GM19438 (cell line): Measurements from ENCODE around the gene RPN2.

ENCODE experiments used
- ATAC-seq: cut with Tn5 transposase; IDR thresholded peaks from one replicate; pipeline ENCODE4 v1.9.1; 2021; ENCODE audit warnings: low read depth; ENCODE audit not compliant: unreplicated experiment

The RPN2 gene

DNA sequence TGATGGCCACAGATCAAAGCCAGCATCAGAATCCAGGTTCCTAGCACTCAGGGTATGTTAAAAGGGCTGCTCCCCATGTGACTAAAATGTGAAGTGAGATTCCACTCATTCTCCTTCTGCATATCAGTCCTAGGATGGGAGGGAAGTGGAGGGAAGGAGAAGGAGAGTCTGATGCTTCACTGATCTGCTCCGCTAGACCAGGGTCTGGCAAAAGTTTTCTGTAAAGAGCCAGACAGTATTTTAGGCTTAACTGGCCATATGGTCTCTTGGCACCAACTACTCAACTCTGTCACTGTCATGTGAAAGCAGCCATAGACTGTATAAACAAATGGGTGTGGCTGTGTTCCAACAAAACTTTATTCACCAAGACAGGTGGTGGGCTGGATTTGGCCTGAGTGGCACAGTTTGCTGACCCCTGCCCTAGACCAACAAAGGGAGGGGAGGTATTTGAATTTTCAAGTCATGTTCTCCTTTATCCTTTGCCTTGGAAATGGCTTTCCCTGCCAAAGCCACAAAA is 59.9 kb downstream of the RPN2 start:
- ATAC-seq: no peak

DNA sequence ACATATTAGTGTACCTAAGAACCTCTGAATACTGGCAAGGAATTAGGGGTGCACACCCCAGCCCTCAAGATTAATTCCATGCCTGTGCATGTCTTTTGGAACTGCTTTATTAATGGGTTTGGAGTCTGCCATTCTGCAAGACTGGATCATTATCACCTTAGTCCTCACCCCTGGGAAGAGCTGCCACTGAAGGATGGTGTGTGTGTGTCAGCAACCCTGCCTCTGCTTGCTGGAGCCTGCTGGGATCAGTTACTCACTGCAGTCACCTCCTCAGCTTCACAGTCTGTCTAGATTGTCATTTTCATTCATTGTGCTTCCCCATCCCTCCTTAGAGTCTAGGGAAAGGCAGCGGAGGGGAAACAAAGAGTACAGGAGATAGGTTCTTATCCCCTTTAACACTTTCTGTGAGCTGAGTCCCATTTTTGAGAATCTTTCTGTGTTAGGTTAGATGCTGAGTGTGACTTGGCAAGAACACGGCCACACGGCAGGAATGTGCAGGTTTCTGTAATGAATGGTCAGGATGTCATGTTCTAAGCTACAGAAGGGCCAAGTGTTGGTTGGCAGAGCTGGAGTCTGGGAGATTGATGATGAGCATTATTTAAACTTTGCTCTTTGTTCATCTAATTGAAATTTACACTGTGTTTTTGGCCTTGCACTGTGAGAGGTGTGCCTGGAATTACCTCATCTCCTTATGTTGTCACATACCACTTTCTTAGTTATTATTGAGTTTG is 61.4 kb downstream of the RPN2 start:
- ATAC-seq: no peak

DNA sequence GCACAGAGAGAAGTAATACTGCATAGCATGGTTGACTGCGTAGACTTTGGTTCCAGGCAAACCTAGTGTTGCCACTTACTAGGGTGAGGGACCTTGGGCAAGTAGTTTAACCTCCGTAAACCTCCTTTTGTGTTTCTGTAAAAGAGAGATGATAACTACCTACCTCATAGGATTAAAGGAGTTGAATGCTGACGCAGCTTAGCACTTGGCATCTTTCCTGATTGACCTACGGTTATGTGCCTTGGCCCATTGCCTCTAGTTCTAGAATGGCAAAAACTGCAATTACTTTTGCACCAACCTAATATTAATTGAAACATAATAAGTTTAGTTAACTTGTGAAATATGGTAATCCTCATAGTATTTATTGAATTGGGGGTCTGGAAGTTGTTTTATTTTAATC is 63.4 kb downstream of the RPN2 start:
- ATAC-seq: no peak

DNA sequence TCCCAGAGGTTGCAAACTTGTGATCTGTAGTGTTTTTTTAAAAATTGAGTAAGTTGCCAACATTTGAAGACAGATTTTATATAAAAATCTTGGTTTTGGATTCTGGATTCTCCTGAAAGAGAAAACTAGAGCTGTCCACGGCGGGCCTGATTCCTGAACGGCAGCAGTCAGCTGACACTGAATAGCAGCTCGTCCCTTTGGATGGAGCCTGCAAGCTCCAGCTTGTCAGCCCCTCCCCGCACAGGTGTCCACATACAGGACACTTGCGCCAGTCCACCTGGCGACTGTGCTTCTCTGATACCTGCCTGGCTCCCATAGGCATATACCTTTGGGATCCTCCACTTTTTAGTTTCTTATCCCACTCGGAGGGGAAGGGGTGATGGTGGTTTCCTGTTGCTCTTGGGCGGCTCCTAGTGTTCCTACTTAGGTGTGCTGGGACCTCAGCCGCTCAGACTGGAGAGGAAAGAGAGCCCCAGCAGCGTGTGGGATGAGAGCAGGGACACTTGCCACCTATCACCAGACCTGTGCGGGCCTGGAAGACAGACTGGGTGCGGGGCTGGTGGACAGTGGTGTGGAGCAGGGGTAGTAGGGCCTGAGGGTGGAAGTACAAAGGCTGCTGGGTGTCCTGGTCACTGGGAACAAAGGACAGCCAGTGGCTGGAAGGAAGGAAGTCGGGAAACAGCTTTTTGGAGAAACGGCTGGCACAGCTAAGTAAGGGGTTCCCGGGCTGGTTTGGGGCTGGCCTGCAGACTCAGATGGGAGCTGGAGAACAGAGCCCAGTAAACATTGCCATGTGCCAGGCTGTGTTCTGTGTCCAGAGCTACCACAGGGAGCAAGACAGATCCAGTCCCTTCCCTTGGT is 64.2 kb downstream of the RPN2 start:
- ATAC-seq: no peak

DNA sequence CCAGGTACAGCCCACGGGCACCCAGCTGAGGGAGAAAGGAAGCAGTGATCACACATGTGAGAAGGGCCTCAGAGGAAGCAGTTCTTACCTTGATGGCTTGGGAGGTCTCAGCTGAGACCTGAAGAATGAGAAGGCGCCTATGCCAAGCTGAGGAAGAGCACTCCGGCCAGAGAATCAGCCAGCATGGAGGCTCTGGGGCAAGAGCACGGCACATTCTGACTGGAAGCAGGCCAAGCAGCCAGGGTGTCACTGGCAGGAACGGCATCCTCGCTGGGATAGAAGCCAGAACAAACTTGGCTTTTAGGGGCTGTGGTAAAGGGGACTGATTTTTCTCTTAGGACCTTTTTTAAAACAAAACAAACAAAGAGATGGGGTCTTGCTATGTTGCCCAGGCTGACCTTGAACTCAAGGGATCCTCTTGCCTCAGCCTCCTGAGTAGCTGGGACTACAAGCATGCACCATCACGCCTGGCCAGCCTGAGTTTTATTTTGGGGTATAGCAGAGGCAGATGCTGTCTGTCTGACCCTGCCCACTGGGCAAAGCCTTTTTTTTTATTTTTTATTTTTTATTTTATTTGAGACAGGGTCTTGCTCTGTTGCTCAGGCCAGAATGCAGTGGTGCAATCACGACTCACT is 64.9 kb downstream of the RPN2 start:
- ATAC-seq: no peak

DNA sequence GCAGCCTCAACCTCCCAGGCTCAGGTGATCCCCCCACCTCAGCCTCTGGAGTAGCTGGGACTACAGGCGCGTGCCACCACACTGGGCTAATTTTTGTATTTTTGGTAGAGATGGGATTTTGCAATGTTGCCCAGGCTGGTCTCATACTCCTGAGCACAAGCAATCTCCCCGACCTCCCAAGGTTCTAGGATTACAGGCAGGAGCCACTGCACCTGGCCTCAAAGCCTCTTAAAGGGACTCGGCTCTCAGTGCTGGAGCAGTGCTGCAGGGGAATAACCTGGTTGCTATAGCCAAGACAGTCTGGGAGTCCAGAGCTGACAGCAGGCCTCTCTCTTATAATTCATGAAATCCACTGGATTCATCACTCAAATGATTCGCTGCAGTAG is 65.4 kb downstream of the RPN2 start:
- no peak for ATAC-seq

DNA sequence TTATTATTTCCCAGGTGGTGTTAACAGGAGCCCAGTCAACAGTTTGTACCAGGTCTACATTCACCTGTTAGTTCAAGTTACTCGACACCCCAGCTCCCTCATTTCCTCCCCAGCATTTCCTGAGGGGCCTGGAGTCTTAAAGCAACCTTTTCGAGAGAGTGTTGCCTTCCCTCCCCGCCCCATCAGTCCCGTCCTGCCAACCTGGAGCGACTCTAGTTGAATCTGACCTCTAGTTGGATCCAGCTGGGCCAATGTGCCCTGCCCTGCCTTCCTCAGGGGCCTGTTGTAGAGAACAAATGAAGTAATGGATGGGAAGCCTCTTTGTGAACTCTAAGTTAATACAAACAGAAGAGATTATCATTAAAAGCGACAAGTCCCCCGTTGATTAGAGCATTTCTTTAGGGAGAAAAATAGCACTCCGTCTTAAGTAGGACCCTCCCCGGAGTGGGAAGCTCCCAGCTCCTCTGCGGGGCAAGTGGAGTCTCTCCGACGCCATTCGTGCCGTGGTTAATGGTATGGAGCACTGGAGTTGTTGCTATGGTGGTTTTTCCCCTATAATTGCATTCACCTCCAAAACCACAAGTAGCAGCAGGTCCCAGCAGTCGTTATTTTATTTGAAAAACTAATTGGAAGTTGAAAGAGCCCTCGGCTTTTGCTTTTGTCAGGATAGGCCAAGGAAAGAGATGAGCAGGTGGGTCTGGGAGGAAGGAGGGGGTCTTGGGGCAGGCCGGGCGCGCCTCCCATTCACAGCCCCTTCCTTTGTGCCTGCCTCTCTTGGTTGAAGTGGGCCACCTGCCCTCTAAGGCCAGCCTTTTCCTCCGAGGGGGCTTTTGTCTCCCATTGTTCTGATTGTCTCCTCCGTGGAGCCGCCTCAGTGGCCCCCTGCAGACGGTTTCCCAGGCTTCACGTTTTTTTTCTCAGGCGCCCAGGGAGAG is 66.4 kb downstream of the RPN2 start:
- ATAC-seq: no peak

DNA sequence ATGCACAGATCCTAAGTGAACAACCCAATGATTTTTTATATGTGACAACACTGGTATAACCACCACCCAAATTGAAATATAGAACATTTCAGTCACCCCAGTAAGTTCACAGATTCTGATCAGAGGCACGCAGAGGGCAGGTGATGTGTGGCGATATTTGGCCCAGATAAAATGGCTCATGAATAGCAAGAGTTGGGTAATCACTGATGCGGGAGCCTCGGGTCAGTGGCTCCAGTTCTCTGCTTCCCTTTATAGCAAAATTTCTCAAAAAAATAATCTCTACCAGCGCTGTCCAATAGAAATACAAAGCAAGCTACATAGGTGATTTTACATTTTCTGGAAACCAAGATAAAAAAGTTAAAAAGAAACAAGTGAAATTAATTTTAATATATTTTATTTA is 67.6 kb downstream of the RPN2 start:
- ATAC-seq: no peak

DNA sequence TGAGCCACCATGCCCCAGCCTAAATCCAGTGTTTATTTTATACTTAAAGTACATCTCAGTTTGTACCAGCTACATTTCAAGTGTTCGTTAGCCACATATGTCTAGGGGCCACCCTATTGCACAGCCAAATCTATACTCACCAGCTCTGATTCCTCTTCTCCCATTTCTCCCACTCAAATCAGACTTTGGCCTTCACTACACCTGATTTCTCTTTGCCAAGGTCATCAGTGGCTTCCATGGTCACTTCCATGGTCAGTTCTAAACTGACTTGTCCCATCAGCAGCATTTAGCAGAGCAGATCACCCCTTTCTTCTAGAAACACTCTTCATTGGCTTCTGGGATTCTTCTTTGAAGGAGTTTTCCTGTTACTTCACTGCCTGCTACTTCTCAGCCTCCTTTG is 68.4 kb downstream of the RPN2 start:
- no peak for ATAC-seq

DNA sequence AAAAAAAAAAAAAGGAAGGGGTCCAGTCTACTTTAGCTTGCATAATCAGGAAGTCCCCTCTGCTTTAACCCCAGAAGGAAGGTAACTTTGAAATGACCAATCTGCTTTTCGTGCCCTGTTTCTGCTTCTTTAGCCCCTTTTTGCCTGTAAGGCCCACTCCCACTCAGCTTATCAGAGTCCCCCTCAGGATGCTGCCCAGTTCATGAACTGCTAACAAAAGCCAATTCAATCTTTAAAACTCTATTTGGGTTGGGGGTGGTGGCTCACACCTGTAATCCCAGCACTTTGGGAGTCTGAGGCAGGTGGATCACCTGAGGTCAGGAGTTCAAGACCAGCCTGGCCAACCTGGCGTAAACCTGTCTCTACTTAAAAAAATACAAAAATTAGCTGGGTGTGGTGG is 70.2 kb downstream of the RPN2 start:
- ATAC-seq: no peak

DNA sequence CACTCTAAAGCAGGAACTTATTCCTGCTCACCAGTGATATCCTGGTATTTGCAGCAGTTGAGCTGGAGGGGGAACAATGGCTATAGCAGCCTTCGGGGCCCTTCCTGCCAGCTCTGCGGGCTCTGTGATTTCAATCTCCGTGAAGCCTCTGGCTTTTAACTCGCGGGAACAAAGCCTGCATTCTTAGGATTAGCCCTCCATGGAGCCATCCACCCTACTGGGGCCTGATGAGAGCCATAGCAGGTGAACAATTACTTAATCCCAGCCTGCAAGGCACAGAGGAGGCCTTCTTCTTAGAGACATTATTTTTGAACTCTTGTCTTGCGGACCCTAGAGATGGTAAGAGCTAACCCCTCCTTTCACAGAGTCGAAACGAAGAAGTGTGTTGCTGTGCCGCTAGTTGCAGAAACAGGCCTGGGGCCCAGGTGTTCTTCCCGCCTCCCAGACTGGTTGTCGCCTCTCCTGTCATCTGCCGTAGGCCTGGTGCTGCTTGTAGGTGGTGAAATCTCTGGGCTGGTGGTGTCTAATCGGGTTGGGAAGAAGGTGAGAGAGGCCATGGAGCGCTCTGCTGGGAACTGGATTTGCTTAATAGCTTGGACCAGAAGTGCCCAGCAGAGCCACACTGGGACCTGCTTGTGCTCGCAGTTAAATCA is 72.8 kb downstream of the RPN2 start:
- ATAC-seq: no peak

DNA sequence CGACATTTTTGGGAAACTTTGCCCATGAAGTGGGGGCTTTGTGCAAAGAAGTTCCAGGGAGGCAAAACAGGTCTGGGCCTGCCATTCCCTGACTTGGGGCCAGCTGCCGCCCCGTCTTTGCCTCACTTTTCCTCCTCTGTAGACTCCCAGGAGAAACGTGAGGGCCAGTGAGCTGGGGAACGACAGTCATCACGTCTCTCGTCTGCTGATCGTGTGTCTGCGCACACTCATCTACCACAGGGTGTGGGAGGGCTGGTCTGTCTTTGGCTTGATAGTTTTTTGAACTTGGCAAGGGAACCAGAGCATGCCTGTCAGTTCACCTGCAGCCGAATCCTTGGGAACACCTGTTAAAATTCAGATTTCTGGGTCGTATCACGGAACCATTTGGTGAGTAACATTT is 74.0 kb downstream of the RPN2 start:
- no peak for ATAC-seq

DNA sequence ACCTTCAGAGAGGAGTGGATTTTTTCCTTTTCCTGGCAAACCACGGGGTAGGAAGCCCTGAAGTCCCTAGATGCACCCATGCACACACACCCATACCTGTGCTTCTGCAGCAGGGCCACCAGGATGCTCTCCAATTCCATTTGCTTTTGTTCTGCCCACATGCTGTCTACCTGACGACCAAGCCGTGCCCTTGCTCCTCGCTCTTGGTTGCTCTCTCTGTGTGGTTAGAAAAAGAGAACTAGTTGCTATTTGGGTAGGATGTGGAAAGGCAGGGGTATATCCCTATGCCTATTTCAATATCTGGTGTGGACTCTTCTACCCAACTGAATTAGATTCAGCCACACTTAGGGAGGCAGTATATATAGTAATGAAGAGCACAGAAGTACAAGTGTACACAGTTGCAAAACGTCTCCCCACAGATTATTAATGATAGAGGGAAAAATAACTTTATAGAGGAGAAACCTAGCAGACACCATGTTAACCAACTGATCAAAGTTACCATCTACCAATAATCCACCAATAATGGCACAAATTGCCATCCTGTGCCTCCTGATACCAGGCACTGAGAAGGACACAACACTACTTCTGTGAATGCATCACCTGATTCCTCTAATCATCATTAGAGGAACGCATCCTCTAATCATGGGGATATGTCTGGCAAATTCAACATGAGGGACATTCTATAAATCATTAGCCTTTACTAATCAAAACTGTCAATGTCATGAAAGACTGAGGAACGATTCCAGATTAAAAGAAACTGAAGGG is 75.2 kb downstream of the RPN2 start:
- no peak for ATAC-seq

DNA sequence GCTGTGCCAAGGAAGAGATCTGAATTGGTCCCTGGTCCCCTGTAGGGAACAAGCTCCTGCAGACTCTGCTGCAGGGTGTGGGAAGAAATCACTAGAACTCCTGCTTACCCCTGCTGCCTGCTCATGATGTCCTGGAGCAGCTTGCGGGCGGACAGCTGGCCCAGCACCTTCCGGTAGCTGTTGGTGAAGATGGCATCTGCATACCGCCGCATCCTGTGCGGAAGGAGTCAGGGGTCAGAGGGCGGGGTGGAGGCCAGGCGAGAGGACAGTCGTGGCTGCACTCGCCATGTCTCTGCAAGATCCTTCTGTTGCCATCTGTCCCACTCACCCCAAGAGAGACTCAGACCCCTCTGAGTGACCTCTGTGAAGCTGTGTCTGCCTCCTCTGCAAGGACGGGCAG is 77.2 kb downstream of the RPN2 start:
- no peak for ATAC-seq

DNA sequence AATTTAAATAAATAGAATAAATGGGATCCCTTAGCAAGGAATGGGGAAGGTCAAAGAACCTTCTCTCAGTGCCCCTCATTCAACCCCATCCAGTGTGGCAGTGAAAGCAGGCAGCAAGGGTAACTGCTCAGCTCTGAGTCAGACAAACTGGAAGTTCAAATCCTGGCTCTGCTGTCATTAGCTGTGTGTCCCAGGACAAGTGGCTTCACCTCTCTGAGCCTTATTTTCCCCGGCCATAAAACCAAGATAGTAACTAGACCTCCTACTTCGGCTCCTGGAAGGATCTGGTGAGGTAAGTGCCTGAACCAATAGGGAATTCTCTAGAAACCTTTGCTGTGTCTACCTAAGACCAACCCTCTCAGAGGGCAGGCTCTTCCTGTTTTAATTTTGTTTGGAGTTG is 78.4 kb downstream of the RPN2 start:
- no peak for ATAC-seq

DNA sequence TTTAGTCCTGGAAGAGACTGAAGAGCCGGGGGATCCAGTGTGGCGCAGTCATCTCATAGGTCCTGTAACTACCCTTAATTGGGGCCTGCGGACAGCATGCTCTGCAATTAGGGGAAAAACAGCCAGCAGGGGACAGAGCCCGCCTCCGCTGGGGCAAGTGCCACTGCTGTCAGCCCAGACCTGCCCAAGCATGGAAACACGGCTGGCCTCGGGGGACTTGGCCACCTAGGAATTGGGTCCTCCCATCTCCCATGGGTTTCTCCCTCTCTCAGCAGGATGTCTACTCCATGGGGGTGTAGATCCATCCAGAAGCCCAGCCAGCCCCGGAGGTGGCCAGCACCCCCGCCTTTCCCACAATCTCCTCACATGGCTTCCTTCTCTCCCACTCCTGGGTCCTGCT is 78.9 kb downstream of the RPN2 start:
- no peak for ATAC-seq

DNA sequence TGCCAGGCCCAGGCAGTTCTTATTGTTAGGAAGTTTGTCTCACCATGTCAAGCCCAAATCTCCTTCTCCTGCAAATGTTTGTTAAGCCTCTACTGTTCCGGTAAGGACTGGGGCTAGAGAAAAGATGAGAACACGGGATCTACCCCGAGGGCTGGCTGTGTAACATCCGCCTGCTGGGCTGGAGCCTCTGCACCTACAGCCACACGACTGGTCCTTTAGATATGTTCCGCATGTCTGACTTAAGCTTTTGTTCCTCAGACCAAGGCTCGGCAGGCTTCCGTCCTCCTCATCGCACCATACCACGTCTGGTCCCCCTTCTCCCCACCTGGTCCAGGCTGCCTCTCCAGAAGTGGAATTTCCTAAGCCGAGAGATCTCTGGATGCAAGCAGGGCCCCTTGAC is 79.9 kb downstream of the RPN2 start:
- ATAC-seq: no peak

DNA sequence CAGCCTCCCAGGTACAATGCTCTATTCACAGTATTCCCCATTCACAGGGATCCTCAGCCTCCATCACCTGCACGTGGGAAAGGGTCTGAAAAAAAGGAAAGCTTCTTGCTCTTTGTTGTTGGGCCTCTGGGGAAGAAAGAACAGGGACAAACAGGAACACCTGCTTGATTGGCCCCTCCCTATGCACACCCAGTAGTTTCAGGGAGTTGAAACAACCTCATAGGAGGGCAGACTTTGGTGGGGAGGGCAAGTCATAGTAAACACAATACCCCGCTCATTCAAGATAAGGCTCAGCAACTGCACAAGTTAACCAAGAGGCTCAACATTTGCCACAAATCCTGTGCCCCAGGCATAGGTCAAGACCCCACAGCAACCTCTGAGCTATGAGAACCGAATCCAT is 80.7 kb downstream of the RPN2 start:
- ATAC-seq: no peak

DNA sequence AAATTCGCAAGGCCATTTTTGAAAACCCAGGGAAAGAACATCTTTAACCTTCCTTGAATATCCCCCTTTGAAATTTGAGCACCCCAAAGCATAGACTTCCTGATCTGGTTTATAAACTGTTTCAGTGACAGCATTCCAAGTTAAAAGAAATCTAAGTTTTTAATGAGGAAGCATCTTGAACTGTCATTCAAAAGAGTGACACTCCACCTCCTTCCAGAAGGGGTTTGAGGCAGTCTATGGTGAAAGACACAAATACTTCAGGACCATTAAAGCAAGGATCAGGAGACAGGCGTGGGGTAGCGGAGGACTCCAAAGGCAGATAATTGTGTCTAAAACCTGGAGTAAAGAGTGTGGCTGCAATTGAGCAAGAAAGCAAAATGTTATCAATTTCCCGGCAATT is 81.8 kb downstream of the RPN2 start:
- ATAC-seq: no peak
